WTC11 (cell line): Measurements from ENCODE around the gene NEURL1B. TPM values are rescaled to one million over a fixed set of nuclear protein-coding genes. Genes with fewer than 3 reads are reported as not detected.

Experiments
- ATAC-seq: fragments of 200-7000 bp; cut with Tn5 transposase; 2 replicates; pipeline ENCODE4 v1.10.0; 2021; ENCODE audit warnings: mild to moderate bottlenecking, moderate library complexity
- CTCF ChIA-PET: fragments of 300-600 bp; sonication (Branson Sonifier 250); formaldehyde crosslinking; loops from one replicate; lab custom pipeline; 2021; ENCODE audit warnings: antibody characterized with exemption; lab: Charles Lee
- POLR2A ChIA-PET: fragments of 350-600 bp; sonication (Branson Sonifier 250); formaldehyde crosslinking; loops from one replicate; lab custom pipeline; 2021; ENCODE audit warnings: antibody characterized with exemption; lab: Charles Lee
- DNase-seq: peaks from one replicate; pipeline ENCODE4 v3.0.0; 2021; ENCODE audit warnings: low spot score
- H3K27ac Mint-ChIP-seq: 2 replicates; pipeline ENCODE4 v1.8.0; 2021; ENCODE audit warnings: mixed read lengths
- H3K27me3 Mint-ChIP-seq: 2 replicates; pipeline ENCODE4 v1.8.0; 2021; ENCODE audit warnings: low read depth, mild to moderate bottlenecking, moderate library complexity, mixed read lengths
- H3K36me3 Mint-ChIP-seq: 2 replicates; pipeline ENCODE4 v1.8.0; 2021; ENCODE audit warnings: mixed read lengths
- H3K4me1 Mint-ChIP-seq: 2 replicates; pipeline ENCODE4 v1.8.0; 2022; ENCODE audit warnings: mixed read lengths
- H3K4me3 Mint-ChIP-seq: 2 replicates; pipeline ENCODE4 v1.8.0; 2021; ENCODE audit warnings: mild to moderate bottlenecking, moderate library complexity, mixed read lengths
- H3K9me3 Mint-ChIP-seq: 2 replicates; pipeline ENCODE4 v1.8.0; 2021; ENCODE audit warnings: mixed read lengths
- AFF4 ChIP-seq: sonication (generic); formaldehyde crosslinking; IDR thresholded peaks from 2 replicates; pipeline ENCODE4 v1.8.1; 2023; ENCODE audit warnings: mild to moderate bottlenecking, missing genetic modification reagents, borderline replicate concordance
- CBFB ChIP-seq: sonication (generic); formaldehyde crosslinking; IDR thresholded peaks from 2 replicates; pipeline ENCODE4 v1.8.1; 2022; ENCODE audit warnings: mild to moderate bottlenecking, low read depth, missing genetic modification reagents
- E2F4 ChIP-seq: sonication (generic); formaldehyde crosslinking; IDR thresholded peaks from 2 replicates; pipeline ENCODE4 v1.8.1; 2022; ENCODE audit warnings: low read depth, mild to moderate bottlenecking, moderate library complexity, missing genetic modification reagents, borderline replicate concordance
- EMX1 ChIP-seq: fragments of 250-450 bp; sonication (Bioruptor Pico); IDR thresholded peaks from 2 replicates; pipeline ENCODE4 v1.8.0; 2021; ENCODE audit warnings: mild to moderate bottlenecking
- FOXJ3 ChIP-seq: sonication (generic); formaldehyde crosslinking; IDR thresholded peaks from 2 replicates; pipeline ENCODE4 v1.9.0; 2021; ENCODE audit warnings: missing genetic modification reagents, mild to moderate bottlenecking, borderline replicate concordance
- FOXK1 ChIP-seq: sonication (generic); formaldehyde crosslinking; IDR thresholded peaks from 2 replicates; pipeline ENCODE4 v1.8.0; 2022; ENCODE audit warnings: mild to moderate bottlenecking, moderate library complexity, missing genetic modification reagents
- FOXP1 ChIP-seq: sonication (generic); formaldehyde crosslinking; IDR thresholded peaks from 2 replicates; pipeline ENCODE4 v1.8.0; 2022; ENCODE audit warnings: missing genetic modification reagents, mild to moderate bottlenecking, moderate library complexity, borderline replicate concordance
- GRHL2 ChIP-seq: fragments of 250-450 bp; sonication (Bioruptor Pico); IDR thresholded peaks from 2 replicates; pipeline ENCODE4 v1.8.0; 2022; ENCODE audit warnings: mild to moderate bottlenecking, moderate library complexity; ENCODE audit not compliant: insufficient replicate concordance, severe bottlenecking
- HMGXB4 ChIP-seq: sonication (generic); formaldehyde crosslinking; IDR thresholded peaks from 2 replicates; pipeline ENCODE4 v1.8.1; 2023; ENCODE audit warnings: mild to moderate bottlenecking, moderate library complexity, missing genetic modification reagents
- IRF2 ChIP-seq: sonication (generic); formaldehyde crosslinking; IDR thresholded peaks from 2 replicates; pipeline ENCODE4 v1.8.0; 2022; ENCODE audit warnings: low read depth, missing genetic modification reagents, borderline replicate concordance
- MAX ChIP-seq: sonication (generic); formaldehyde crosslinking; IDR thresholded peaks from 2 replicates; pipeline ENCODE4 v1.8.0; 2022; ENCODE audit warnings: mild to moderate bottlenecking, missing genetic modification reagents
- MYBL2 ChIP-seq: sonication (generic); formaldehyde crosslinking; IDR thresholded peaks from 2 replicates; pipeline ENCODE4 v1.8.1; 2023; ENCODE audit warnings: mild to moderate bottlenecking, moderate library complexity, missing genetic modification reagents
- SMAD3 ChIP-seq: sonication (generic); formaldehyde crosslinking; IDR thresholded peaks from 2 replicates; pipeline ENCODE4 v1.8.0; 2022; ENCODE audit warnings: missing genetic modification reagents, mild to moderate bottlenecking, borderline replicate concordance
- USF1 ChIP-seq: sonication (generic); formaldehyde crosslinking; IDR thresholded peaks from 2 replicates; pipeline ENCODE4 v1.8.0; 2022; ENCODE audit warnings: mild to moderate bottlenecking, missing genetic modification reagents
- ZNF219 ChIP-seq: sonication (generic); formaldehyde crosslinking; IDR thresholded peaks from 2 replicates; pipeline ENCODE4 v1.8.0; 2023; ENCODE audit warnings: missing genetic modification reagents, mild to moderate bottlenecking, borderline replicate concordance
- ZNF232 ChIP-seq: sonication (generic); formaldehyde crosslinking; IDR thresholded peaks from 2 replicates; pipeline ENCODE4 v1.8.0; 2022; ENCODE audit warnings: mild to moderate bottlenecking, missing genetic modification reagents
- ZNF396 ChIP-seq: fragments of 250-450 bp; sonication (Bioruptor Pico); IDR thresholded peaks from 2 replicates; pipeline ENCODE4 v1.8.0; 2021; ENCODE audit warnings: mild to moderate bottlenecking, moderate library complexity, borderline replicate concordance
- ZNF425 ChIP-seq: fragments of 250-450 bp; sonication (Bioruptor Pico); conservative IDR thresholded peaks from 2 replicates; pipeline ENCODE4 v1.9.0; 2021; ENCODE audit warnings: mild to moderate bottlenecking
- ZSCAN18 ChIP-seq: fragments of 250-450 bp; sonication (Bioruptor Pico); IDR thresholded peaks from 2 replicates; pipeline ENCODE4 v2.1.2; 2022; ENCODE audit warnings: mild to moderate bottlenecking, moderate library complexity
- total RNA-seq: library from RNA; stranded (reverse); gene quantifications from 3 replicates; pipeline ENCODE4 v1.2.3, GENCODE V29; 2021

Gene NEURL1B
- total RNA-seq, 1 experiment from 2014 or later, result 9.8 TPM

GRCh38 chr5:172719211-172719610, 78.1 kb downstream of the NEURL1B start:
- H3K36me3 Mint-ChIP-seq, result no peaks in the 10 kb centered on the region
- ATAC-seq, result no peak
- TF ChIP-seq SMAD3 (CRISPR knock-in tag) (no peak), GRHL2 (CRISPR knock-in tag) (no peak), FOXP1 (CRISPR knock-in tag) (no peak), MYBL2 (CRISPR knock-in tag) (no peak), ZNF425 (CRISPR knock-in tag) (no peak), ZSCAN18 (no peak), ZNF219 (no peak), CBFB (CRISPR knock-in tag) (no peak), AFF4 (CRISPR knock-in tag) (no peak), EMX1 (no peak), USF1 (CRISPR knock-in tag) (no peak), HMGXB4 (no peak), ZNF396 (CRISPR knock-in tag) (no peak), ZNF232 (no peak), FOXK1 (no peak), MAX (CRISPR knock-in tag) (no peak), IRF2 (CRISPR knock-in tag) (no peak), E2F4 (CRISPR knock-in tag) (no peak), FOXJ3 (CRISPR knock-in tag) (no peak)
- peaks cover 25% of the 10 kb centered on the region for H3K27me3 Mint-ChIP-seq
- no peak overlapping the region for H3K4me3 Mint-ChIP-seq
- H3K27ac Mint-ChIP-seq, result no peak overlapping the region
- POLR2A ChIA-PET, result no interaction called here
- no peaks in the 10 kb centered on the region for H3K9me3 Mint-ChIP-seq
- H3K4me1 Mint-ChIP-seq, result peaks cover 2% of the 10 kb centered on the region; the same call in 1 of the 2 replicates
- no peak for DNase-seq
- CTCF ChIA-PET, result interaction anchor here (1.9 kb wide), 1 partner anchor 53 kb away, joined by 12 read pairs; the partner anchor contains the start of gene DUSP1
